Fibroblast of mammary gland (primary cell): ENCODE data around the gene SPRR4.

Source experiments
- DNase-seq: peaks from one replicate; pipeline ENCODE4 v3.0.0-alpha.2; 2010; ENCODE audit warnings: low read depth
- H3K4me3 ChIP-seq: 2 replicates; pipeline ENCODE4 v1.5.1; 2011; ENCODE audit warnings: low read depth, mild to moderate bottlenecking, low read length, moderate library complexity; ENCODE audit not compliant: control insufficient read depth
- TF ChIP-seq, protein P1 (sequence below): conservative IDR thresholded peaks from 2 replicates; pipeline ENCODE4 v1.5.1; 2011; ENCODE audit warnings: low read depth, low read length, inconsistent platforms; ENCODE audit not compliant: control insufficient read depth, insufficient read depth

Gene SPRR4

DNA sequence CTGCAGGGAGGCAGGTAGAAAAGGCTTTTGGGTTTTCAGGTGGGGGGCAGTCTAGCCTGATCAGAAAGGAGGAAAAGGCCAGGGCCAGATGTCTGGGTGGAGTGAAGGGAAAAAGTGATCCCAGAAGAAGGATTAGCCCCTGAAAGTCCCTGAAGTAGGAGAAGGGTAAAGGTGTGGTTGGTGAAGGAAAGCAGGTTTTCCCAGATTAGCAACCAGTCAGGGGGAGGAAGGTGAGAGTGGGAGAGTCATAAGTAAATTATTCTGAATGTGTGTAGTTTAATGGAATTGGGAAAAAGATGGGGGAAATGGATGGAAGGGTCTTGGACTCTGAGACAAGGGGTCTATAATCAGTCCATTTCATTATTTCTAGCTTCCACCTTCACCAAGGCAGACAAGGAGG, 12.8 kb downstream of the SPRR4 start:
- no peak for DNase-seq
- no peak overlapping the region for H3K4me3 ChIP-seq
- TF ChIP-seq, protein P1, sequence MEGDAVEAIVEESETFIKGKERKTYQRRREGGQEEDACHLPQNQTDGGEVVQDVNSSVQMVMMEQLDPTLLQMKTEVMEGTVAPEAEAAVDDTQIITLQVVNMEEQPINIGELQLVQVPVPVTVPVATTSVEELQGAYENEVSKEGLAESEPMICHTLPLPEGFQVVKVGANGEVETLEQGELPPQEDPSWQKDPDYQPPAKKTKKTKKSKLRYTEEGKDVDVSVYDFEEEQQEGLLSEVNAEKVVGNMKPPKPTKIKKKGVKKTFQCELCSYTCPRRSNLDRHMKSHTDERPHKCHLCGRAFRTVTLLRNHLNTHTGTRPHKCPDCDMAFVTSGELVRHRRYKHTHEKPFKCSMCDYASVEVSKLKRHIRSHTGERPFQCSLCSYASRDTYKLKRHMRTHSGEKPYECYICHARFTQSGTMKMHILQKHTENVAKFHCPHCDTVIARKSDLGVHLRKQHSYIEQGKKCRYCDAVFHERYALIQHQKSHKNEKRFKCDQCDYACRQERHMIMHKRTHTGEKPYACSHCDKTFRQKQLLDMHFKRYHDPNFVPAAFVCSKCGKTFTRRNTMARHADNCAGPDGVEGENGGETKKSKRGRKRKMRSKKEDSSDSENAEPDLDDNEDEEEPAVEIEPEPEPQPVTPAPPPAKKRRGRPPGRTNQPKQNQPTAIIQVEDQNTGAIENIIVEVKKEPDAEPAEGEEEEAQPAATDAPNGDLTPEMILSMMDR = no peak

DNA sequence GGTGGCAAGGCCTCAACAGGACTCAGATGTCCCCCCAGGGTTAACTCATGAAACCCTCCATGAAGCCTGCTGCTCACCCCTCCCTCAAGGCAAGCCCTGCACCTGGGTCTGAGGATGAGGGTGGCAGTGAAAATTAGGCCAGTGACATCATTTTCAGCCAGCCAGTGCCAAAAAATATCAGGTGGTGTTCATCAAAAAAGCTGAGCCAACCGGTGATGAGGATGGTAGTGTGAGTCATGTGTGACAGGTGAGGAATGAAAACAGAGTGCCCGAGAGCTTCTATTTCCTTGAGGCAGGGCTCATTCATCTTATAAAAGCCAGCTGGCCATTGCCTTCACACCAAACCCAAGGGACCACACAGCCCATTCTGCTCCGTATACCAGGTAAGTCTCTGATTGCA, 13.3 kb downstream of the SPRR4 start, which contains the start of gene SPRR1A:
Gene SPRR1A (plus strand): TSS at position 339 of the 400 bp plus-strand sequence. CDS start 1,150 bp downstream, outside the sequence.
- DNase-seq = no peak
- TF ChIP-seq, protein P1 = no peak

DNA sequence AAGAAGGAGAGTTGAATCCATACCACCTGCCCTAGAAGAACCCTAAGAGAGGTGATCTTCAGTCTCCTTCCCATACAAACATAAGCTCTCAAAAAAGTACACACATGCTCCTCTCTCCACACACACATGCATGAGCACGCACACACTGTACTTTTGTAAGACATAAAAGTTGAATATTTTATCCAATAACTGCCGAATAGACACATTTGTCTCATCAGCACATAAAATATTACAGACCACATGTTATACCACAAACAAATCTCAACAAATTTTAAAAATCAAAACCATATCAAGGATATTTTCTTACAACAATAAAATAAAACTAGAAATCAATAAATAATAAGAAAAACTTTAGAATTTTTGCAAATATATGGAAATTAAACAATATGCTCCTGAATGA, 16.1 kb downstream of the SPRR4 start:
- no peak for DNase-seq
- TF ChIP-seq, protein P1 = no peak
- no peak overlapping the region for H3K4me3 ChIP-seq

More for the DNA sequence above, 13.3 kb downstream of the SPRR4 start, which contains the start of gene SPRR1A:
- no peak within 1 kb of the TSS for H3K4me3 ChIP-seq

DNA sequence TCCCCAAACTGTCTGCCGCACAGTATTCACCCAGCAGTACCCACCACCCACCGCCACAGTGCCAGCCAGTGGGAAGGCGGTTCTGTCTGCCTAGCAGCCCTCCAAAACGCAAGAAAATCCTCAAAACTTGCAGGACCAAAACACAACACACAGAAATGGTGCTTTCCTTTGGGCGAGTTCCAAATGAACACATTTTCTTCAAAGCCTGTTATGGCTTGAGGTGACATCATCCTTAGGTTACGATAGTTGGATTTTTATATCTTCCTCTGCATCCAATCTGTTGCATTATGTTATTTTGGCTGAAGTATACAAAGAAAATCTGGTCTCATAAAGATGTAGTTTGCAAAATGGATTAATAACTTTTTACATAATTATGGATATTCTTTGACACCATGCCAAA, 22.7 kb downstream of the SPRR4 start:
- DNase-seq = no peak
- TF ChIP-seq, protein P1 = no peak
- H3K4me3 ChIP-seq = no peak overlapping the region

DNA sequence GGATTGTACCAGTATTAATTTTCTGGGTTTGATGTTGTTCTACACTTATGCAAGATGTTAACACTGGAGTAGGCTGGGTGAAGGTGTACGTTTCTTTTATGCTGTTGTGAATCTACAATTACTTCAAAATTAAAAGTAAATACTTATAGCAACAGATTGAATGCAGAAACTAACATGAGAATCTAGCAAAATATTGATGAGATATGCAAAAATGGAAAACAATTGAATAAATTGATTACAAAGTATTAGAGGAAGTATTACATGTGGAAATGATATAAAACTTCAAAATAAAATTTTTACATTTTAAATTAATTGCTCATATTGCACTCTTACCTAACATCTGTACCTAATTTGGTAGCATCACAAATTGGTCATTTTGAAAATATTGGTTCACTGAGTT, 25.4 kb downstream of the SPRR4 start:
- no peak overlapping the region for H3K4me3 ChIP-seq
- TF ChIP-seq, protein P1 = no peak
- DNase-seq = no peak

DNA sequence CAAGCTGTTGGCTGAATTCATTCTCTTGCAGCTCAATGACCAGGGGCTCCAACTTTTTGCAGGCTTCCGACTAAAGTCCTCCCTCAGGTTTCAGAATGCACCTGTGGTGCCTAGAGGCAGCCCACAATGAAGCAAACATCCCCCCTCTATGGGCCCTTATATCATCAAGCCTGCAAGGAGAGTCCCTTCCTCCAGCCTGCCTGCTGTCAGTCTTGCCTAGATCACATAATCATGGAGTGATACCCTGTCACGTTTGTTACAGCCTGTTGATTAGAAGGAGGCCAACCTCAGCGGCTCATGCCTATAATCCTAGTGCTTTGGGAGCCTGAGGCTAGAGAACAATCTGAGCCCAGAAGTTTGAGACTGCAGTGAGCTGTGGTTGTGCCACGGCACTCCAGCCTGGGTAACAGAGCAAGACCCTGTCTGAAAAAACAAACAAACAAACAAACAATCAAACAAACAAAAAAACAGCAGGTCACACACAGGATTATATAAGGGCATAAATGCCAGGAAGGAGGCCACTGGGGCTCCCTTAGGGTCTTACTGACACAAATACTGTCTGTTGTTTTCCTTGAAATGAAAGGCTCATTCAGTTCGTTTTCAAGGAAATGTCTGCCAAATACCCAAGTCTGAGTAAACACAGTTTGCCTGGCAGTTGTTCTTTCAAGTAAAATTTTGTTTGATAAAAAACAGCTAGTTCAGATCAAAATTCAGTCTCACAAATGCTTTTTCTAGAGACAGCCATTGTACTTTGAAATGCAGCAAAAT, 26.4 kb downstream of the SPRR4 start:
- DNase-seq = no peak
- H3K4me3 ChIP-seq = no peak overlapping the region
- TF ChIP-seq, protein P1 = no peak
